ENCODE measurements around the gene MGRN1.

MGRN1 gene

DNA sequence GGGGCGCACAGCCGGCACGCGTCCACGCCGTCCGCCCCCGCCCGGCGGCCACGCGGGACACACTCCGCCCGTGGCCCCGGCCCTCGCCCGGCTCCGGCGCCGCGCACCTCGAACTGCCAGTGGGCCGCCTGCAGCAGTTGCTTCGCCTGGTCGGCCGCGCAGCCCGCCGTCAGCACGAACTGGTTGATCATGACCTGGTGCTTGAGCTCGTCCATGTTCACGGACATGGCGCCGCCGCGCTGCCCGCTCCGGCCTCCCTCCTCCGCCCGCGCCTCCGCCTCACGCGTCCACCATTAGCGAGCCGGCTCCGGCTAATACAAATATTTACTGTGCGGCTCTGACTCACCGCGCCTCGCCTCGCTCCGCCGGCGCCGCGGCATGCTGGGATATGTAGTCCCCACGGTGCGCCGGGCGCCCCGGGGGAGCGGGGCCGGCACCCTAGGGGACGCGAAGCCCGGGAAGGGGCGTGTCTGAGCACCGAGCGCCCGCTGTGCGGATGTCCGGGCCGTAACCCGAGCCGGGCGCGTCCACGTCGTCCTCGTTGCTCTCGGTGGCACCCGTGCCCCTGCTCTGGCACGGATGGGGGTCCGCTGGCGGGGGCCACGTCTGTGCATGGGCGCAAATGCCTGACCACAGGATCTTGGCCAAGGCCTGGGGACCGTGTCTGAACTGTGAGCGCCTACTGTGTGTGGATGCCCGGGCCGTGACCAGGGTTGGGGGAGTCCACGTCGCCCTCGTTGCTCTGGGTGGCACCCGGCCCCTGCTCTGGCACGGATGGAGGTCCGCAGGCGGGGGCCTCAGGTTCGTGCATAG lies 9.8 kb upstream of the MGRN1 start, which contains the start of gene UBALD1:
Gene UBALD1 (minus strand): TSS at position 318 of the 813 bp plus-strand sequence. CDS start 91 bp downstream, at position 227.
- Histone ChIP-seq H3K9me3 (ENCODE audit: low read depth, low read length) (no peaks in the 10 kb centered on the region), H3K9ac (ENCODE audit: insufficient read length) (peak within 1 kb of the TSS; percentile 88), H3K4me3 (peak within 1 kb of the TSS; percentile 89), H3K36me3 (ENCODE audit: insufficient read depth, low read length) (no peaks in the 10 kb centered on the region), H3K27ac (peak within 1 kb of the TSS; percentile 85)
- TF ChIP-seq EZH2 (IDR thresholded peaks at IDR 0.05) (no peak), POLR2AphosphoS5 (IDR thresholded peaks at IDR 0.05; ENCODE audit: borderline replicate concordance, low read depth, low read length) (peak; percentile 75), FOXP2 (optimal IDR thresholded peaks at IDR 0.05; ENCODE audit: control extremely low read depth, extremely low read length, insufficient read depth) (peak; percentile 24)
- DNase-seq (ENCODE audit: low read depth, low spot score): no peak

GRCh38 chr16:4615384-4616046 lies 9.1 kb upstream of the MGRN1 start:
- peak overlapping the region; percentile 89 for H3K4me3 ChIP-seq

DNA sequence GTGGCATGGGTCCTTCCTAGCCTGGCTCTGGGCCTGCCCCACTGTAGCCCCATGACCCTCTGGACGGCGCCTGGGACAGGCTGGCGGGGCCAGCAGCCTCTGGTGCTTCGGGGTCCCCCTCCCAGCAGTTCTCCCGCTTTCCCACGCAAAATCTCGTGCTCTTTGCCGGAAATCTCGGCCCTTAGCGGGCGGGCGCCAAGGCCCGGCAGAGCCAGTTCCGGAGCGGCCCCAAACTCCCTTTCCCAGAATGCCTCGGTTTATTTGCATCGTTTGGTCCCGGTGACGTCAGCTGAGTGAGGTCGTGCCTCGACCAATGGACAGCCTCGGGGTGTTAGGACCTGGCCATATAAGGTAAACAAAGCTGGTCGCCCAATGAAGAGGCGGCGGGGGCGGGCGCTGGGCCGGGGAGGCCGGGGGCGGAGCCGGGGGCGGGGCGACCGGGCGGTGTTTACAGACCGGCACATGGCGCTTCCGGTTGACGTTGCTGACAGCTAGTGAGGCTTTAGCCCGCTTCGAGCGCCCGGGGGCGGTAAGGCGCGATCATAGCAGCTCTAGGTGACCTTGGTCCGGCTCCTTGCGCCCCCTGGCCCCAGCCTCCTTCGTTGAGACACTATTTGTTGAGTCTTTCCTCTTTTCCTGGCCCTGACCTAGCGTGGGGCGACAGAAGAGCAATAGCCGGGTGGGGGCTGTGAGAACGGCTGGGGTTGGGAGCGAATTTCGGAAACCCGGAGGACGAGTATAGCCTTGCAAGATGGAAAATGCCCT lies 8.4 kb upstream of the MGRN1 start:
- no peaks in the 10 kb centered on the region for H3K9me3 ChIP-seq (ENCODE audit: low read depth, low read length)
- peak overlapping the region; percentile 98 for H3K4me3 ChIP-seq
- peak overlapping the region; percentile 99 for H3K9ac ChIP-seq (ENCODE audit: insufficient read length)
- TF ChIP-seq FOXP2 (optimal IDR thresholded peaks at IDR 0.05; ENCODE audit: control extremely low read depth, extremely low read length, insufficient read depth) (peak; percentile 94), EZH2 (IDR thresholded peaks at IDR 0.05) (no peak), POLR2AphosphoS5 (IDR thresholded peaks at IDR 0.05; ENCODE audit: borderline replicate concordance, low read depth, low read length) (peak; percentile 43; the same call in 1 of the 2 replicates)
- DNase-seq (ENCODE audit: low read depth, low spot score): peak; percentile 99
- peak overlapping the region; percentile 93 for H3K27ac ChIP-seq
- H3K36me3 ChIP-seq (ENCODE audit: insufficient read depth, low read length): no peaks in the 10 kb centered on the region

More at GRCh38 chr16:4615384-4616046, 9.1 kb upstream of the MGRN1 start:
- H3K27ac ChIP-seq: peak overlapping the region; percentile 85
- H3K36me3 ChIP-seq (ENCODE audit: insufficient read depth, low read length): no peaks in the 10 kb centered on the region
- H3K9me3 ChIP-seq (ENCODE audit: low read depth, low read length): no peaks in the 10 kb centered on the region
- peak overlapping the region; percentile 88 for H3K9ac ChIP-seq (ENCODE audit: insufficient read length)
- no peak for DNase-seq (ENCODE audit: low read depth, low spot score)
- no peak for TF ChIP-seq EZH2 (IDR thresholded peaks at IDR 0.05)
- no peak for TF ChIP-seq FOXP2 (optimal IDR thresholded peaks at IDR 0.05; ENCODE audit: control extremely low read depth, extremely low read length, insufficient read depth)
- TF ChIP-seq POLR2AphosphoS5 (IDR thresholded peaks at IDR 0.05; ENCODE audit: borderline replicate concordance, low read depth, low read length): no peak

GRCh38 chr16:4617880-4618279 lies 6.7 kb upstream of the MGRN1 start:
- Histone ChIP-seq H3K4me3 (no peak overlapping the region), H3K9me3 (ENCODE audit: low read depth, low read length) (no peaks in the 10 kb centered on the region), H3K27ac (no peak overlapping the region), H3K9ac (ENCODE audit: insufficient read length) (peak overlapping the region; percentile 99), H3K36me3 (ENCODE audit: insufficient read depth, low read length) (no peaks in the 10 kb centered on the region)
- TF ChIP-seq FOXP2 (optimal IDR thresholded peaks at IDR 0.05; ENCODE audit: control extremely low read depth, extremely low read length, insufficient read depth) (no peak), POLR2AphosphoS5 (IDR thresholded peaks at IDR 0.05; ENCODE audit: borderline replicate concordance, low read depth, low read length) (no peak), EZH2 (IDR thresholded peaks at IDR 0.05) (no peak)
- no peak for DNase-seq (ENCODE audit: low read depth, low spot score)

- Histone ChIP-seq H3K9me3 (ENCODE audit: low read depth, low read length) (no peaks in the 10 kb centered on the region), H3K27ac (no peak overlapping the region), H3K4me3 (no peak overlapping the region), H3K36me3 (ENCODE audit: insufficient read depth, low read length) (no peaks in the 10 kb centered on the region), H3K9ac (ENCODE audit: insufficient read length) (no peak overlapping the region)
- TF ChIP-seq EZH2 (IDR thresholded peaks at IDR 0.05) (no peak), FOXP2 (optimal IDR thresholded peaks at IDR 0.05; ENCODE audit: control extremely low read depth, extremely low read length, insufficient read depth) (no peak), POLR2AphosphoS5 (IDR thresholded peaks at IDR 0.05; ENCODE audit: borderline replicate concordance, low read depth, low read length) (no peak)
- DNase-seq (ENCODE audit: low read depth, low spot score): no peak
Measured at GRCh38 chr16:4618645-4619418, 5.8 kb upstream of the MGRN1 start.

- no peak overlapping the region for H3K4me3 ChIP-seq
- no peaks in the 10 kb centered on the region for H3K36me3 ChIP-seq (ENCODE audit: insufficient read depth, low read length)
- TF ChIP-seq EZH2 (IDR thresholded peaks at IDR 0.05): no peak
- no peak for TF ChIP-seq POLR2AphosphoS5 (IDR thresholded peaks at IDR 0.05; ENCODE audit: borderline replicate concordance, low read depth, low read length)
- TF ChIP-seq FOXP2 (optimal IDR thresholded peaks at IDR 0.05; ENCODE audit: control extremely low read depth, extremely low read length, insufficient read depth): no peak
- no peak for DNase-seq (ENCODE audit: low read depth, low spot score)
- H3K9me3 ChIP-seq (ENCODE audit: low read depth, low read length): no peaks in the 10 kb centered on the region
- no peak overlapping the region for H3K9ac ChIP-seq (ENCODE audit: insufficient read length)
- no peak overlapping the region for H3K27ac ChIP-seq
Measured at GRCh38 chr16:4623593-4623992, 1.0 kb upstream of the MGRN1 start.

- no peak for DNase-seq (ENCODE audit: low read depth, low spot score)
- no peak overlapping the region for H3K27ac ChIP-seq
- no peak for TF ChIP-seq EZH2 (IDR thresholded peaks at IDR 0.05)
- TF ChIP-seq POLR2AphosphoS5 (IDR thresholded peaks at IDR 0.05; ENCODE audit: borderline replicate concordance, low read depth, low read length): peak; percentile 31; the same call in 1 of the 2 replicates
- H3K4me3 ChIP-seq: peak overlapping the region; percentile 96
- peak overlapping the region; percentile 75 for H3K9ac ChIP-seq (ENCODE audit: insufficient read length)
- no peaks in the 10 kb centered on the region for H3K36me3 ChIP-seq (ENCODE audit: insufficient read depth, low read length)
- no peaks in the 10 kb centered on the region for H3K9me3 ChIP-seq (ENCODE audit: low read depth, low read length)
Measured at GRCh38 chr16:4624827-4625559, 367 bp downstream of the MGRN1 start.
